ENCODE results near the gene SURF2.

The SURF2 gene

DNA sequence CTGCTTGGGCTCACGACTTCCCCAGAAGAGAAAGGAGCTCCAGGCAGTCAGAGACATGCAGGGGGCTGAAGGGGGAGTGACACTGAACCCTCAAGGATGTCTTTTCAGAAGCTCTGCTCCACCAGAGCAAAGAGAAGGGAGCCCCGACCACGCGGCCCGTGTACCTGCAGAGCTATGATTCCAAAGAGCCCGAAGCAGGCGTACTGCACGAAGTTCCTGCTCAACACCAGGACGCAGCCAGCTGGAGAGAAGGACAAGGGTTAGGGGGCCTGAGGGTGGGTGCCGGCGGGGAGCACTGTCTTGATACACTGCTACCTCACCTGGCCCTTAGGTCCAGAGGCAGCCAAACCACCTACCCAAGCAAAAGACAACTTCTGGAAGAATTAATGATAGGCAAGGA lies 10.1 kb downstream of the SURF2 start:
- TF ChIP-seq, protein P1, sequence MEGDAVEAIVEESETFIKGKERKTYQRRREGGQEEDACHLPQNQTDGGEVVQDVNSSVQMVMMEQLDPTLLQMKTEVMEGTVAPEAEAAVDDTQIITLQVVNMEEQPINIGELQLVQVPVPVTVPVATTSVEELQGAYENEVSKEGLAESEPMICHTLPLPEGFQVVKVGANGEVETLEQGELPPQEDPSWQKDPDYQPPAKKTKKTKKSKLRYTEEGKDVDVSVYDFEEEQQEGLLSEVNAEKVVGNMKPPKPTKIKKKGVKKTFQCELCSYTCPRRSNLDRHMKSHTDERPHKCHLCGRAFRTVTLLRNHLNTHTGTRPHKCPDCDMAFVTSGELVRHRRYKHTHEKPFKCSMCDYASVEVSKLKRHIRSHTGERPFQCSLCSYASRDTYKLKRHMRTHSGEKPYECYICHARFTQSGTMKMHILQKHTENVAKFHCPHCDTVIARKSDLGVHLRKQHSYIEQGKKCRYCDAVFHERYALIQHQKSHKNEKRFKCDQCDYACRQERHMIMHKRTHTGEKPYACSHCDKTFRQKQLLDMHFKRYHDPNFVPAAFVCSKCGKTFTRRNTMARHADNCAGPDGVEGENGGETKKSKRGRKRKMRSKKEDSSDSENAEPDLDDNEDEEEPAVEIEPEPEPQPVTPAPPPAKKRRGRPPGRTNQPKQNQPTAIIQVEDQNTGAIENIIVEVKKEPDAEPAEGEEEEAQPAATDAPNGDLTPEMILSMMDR (conservative IDR thresholded peaks at IDR 0.05; ENCODE audit: control insufficient read depth, insufficient read depth, low read depth, low read length): no peak
- DNase-seq (ENCODE audit: low read depth): no peak
- H3K4me3 ChIP-seq (ENCODE audit: control insufficient read depth, low read depth, low read length): no peak overlapping the region

- DNase-seq (ENCODE audit: low read depth): no peak
- no peak overlapping the region for H3K4me3 ChIP-seq (ENCODE audit: control insufficient read depth, low read depth, low read length)
- TF ChIP-seq, protein P1 (conservative IDR thresholded peaks at IDR 0.05; ENCODE audit: control insufficient read depth, insufficient read depth, low read depth, low read length): no peak
Observed at GRCh38 chr9:133367221-133367620, 10.9 kb downstream of the SURF2 start.

DNA sequence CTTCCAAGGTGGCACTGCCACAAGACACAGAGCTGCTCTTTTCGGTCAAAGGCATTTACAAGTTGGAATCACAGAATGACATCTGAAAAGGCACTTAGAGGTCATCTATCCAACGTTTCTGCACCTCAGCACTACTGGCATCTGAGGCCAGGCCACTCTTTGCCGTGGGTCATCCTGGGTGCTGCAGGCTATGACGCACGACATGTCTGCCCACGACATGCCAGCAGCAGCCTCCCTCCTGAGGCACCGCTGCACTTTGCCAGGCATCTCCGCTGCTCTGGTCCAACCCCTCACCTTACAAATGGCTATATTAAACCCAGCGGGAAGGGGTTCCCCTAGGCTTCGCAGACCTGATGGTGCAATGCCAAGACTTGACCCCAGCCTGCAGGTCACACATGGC lies 11.4 kb downstream of the SURF2 start:
- no peak for DNase-seq (ENCODE audit: low read depth)
- H3K4me3 ChIP-seq (ENCODE audit: control insufficient read depth, low read depth, low read length): no peak overlapping the region
- TF ChIP-seq, protein P1 (conservative IDR thresholded peaks at IDR 0.05; ENCODE audit: control insufficient read depth, insufficient read depth, low read depth, low read length): no peak

GRCh38 chr9:133368249-133368881 lies 12.0 kb downstream of the SURF2 start:
- peak; percentile 50 for DNase-seq (ENCODE audit: low read depth)
- no peak overlapping the region for H3K4me3 ChIP-seq (ENCODE audit: control insufficient read depth, low read depth, low read length)
- TF ChIP-seq, protein P1 (conservative IDR thresholded peaks at IDR 0.05; ENCODE audit: control insufficient read depth, insufficient read depth, low read depth, low read length): no peak

- H3K4me3 ChIP-seq (ENCODE audit: control insufficient read depth, low read depth, low read length): no peak overlapping the region
- no peak for DNase-seq (ENCODE audit: low read depth)
- TF ChIP-seq, protein P1 (conservative IDR thresholded peaks at IDR 0.05; ENCODE audit: control insufficient read depth, insufficient read depth, low read depth, low read length): no peak
Observed at GRCh38 chr9:133369422-133369821, 13.1 kb downstream of the SURF2 start.

DNA sequence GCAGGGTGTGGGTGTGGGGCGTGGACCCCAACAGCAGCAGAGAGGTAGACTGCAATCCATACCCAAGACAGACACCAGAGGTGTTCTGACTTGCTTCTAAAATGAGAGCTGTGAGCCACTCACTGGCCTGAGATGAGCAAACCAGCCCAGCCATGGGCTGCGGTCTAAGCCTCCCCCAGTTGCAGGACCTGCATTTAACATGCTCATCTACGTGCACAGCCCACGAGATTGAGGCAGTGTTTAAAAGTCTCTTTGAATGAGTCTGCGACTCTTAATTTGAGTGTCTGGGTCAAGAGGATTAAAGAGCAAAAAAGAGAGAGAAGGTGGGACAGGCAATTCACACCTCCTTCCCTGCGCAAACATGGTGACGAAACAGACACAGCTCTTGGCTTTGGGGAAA lies 13.6 kb downstream of the SURF2 start:
- TF ChIP-seq, protein P1 (conservative IDR thresholded peaks at IDR 0.05; ENCODE audit: control insufficient read depth, insufficient read depth, low read depth, low read length): no peak
- DNase-seq (ENCODE audit: low read depth): no peak
- H3K4me3 ChIP-seq (ENCODE audit: control insufficient read depth, low read depth, low read length): no peak overlapping the region

DNA sequence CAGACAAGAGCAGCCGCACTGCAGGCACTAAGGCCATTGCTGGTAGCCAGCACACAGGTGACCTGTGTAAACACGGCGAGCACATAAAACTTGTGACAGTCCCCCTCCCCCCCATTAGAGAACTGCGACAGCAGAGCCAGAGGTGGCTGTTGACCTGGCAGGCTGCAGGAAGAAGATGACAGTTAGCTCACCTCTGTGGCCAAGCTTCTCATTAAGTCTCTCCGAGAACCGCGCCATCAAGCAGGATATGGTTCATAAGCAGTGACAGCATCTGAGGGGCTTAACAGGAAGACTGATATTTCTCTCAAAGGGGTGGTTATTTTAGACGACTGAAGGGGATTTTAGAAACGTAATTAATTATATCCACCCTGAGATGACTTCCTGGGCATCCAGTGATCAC lies 14.3 kb downstream of the SURF2 start:
- TF ChIP-seq, protein P1 (conservative IDR thresholded peaks at IDR 0.05; ENCODE audit: control insufficient read depth, insufficient read depth, low read depth, low read length): no peak
- no peak for DNase-seq (ENCODE audit: low read depth)
- no peak overlapping the region for H3K4me3 ChIP-seq (ENCODE audit: control insufficient read depth, low read depth, low read length)

Data from fibroblast of mammary gland (primary cell).